ENCODE results near the gene PEF1.

DNA sequence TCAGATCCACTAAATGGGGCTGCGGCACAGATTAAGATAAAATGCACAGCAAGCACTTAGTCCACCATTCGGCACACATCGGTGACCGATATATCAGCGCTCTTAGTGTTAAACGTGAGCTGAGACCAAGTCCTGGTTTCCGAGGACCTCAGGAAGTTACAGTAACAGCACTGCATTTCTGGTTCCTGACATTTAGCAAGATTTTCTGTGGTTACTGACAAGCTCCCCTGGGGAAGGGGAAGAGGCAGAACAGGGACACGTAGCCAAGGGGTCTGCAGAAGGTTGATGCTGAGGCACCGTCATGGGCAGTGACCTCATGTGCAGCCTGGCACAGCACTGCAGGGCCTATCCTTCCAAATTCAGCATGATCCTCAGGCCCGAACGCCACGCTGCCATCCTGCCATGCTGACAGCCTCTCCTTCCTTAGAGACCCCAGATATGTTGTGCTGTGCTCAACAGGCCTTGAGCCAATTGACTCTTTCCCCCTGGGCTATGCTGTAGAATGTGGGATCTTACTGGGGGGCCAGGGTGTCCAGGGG, 13.4 kb upstream of the PEF1 start:
- TF ChIP-seq POLR2AphosphoS5 (IDR thresholded peaks at IDR 0.05; ENCODE audit: low read depth, low read length) (no peak), POLR2A (IDR thresholded peaks at IDR 0.05; ENCODE audit: low read depth, low read length) (no peak)

Measured in GM12892 (cell line).